ENCODE results near the gene ARMC9.

The ARMC9 gene

GRCh38 chr2:231204146-231204545 is 5.7 kb downstream of the ARMC9 start:
- no peak for DNase-seq (ENCODE audit: low spot score)

- no peak for DNase-seq (ENCODE audit: low spot score)
Measured at GRCh38 chr2:231204581-231204980, 6.2 kb downstream of the ARMC9 start.

- no peak for DNase-seq (ENCODE audit: low spot score)
Measured at GRCh38 chr2:231207734-231208133, 9.3 kb downstream of the ARMC9 start.

GRCh38 chr2:231210782-231211181 is 12.4 kb downstream of the ARMC9 start:
- DNase-seq (ENCODE audit: low spot score): no peak

- DNase-seq (ENCODE audit: low spot score): no peak
Measured at GRCh38 chr2:231211486-231211885, 13.1 kb downstream of the ARMC9 start.

- no peak for DNase-seq (ENCODE audit: low spot score)
Measured at GRCh38 chr2:231212329-231212845, 14.0 kb downstream of the ARMC9 start.

- no peak for DNase-seq (ENCODE audit: low spot score)
Measured at GRCh38 chr2:231213931-231214642, 15.7 kb downstream of the ARMC9 start.

GRCh38 chr2:231218366-231218765 is 19.9 kb downstream of the ARMC9 start:
- DNase-seq (ENCODE audit: low spot score): no peak

- DNase-seq (ENCODE audit: low spot score): no peak
Measured at GRCh38 chr2:231219289-231219688, 20.9 kb downstream of the ARMC9 start.

- DNase-seq (ENCODE audit: low spot score): no peak
Measured at GRCh38 chr2:231221761-231222160, 23.3 kb downstream of the ARMC9 start.

- DNase-seq (ENCODE audit: low spot score): no peak
Measured at GRCh38 chr2:231222318-231223000, 24.0 kb downstream of the ARMC9 start.

- no peak for DNase-seq (ENCODE audit: low spot score)
Measured at GRCh38 chr2:231223001-231223375, 24.6 kb downstream of the ARMC9 start.

GRCh38 chr2:231223458-231223976 is 25.1 kb downstream of the ARMC9 start:
- no peak for DNase-seq (ENCODE audit: low spot score)

- DNase-seq (ENCODE audit: low spot score): peak; percentile 88
Measured at GRCh38 chr2:231227310-231228162, 29.1 kb downstream of the ARMC9 start.

GRCh38 chr2:231228223-231228622 is 29.8 kb downstream of the ARMC9 start:
- no peak for DNase-seq (ENCODE audit: low spot score)

GRCh38 chr2:231228974-231229529 is 30.6 kb downstream of the ARMC9 start:
- DNase-seq (ENCODE audit: low spot score): no peak

- peak; percentile 89 for DNase-seq (ENCODE audit: low spot score)
Measured at GRCh38 chr2:231235217-231235616, 36.8 kb downstream of the ARMC9 start.

GRCh38 chr2:231238689-231239088 is 40.3 kb downstream of the ARMC9 start:
- DNase-seq (ENCODE audit: low spot score): peak; percentile 68

- DNase-seq (ENCODE audit: low spot score): no peak
Measured at GRCh38 chr2:231239751-231240150, 41.3 kb downstream of the ARMC9 start.

- DNase-seq (ENCODE audit: low spot score): no peak
Measured at GRCh38 chr2:231241755-231242507, 43.5 kb downstream of the ARMC9 start.

- no peak for DNase-seq (ENCODE audit: low spot score)
Measured at GRCh38 chr2:231243866-231244265, 45.4 kb downstream of the ARMC9 start.

Measured in hematopoietic multipotent progenitor cell treated with erythropoietin and hydrocortisone succinate and interleukin-3 and kit ligand, for 15 days (in vitro differentiated cells).